Measurements from ENCODE around the gene PCDHAC1. TPM values are rescaled to one million over a fixed set of nuclear protein-coding genes. Genes with fewer than 3 reads are reported as not detected.
"Not testable (repeated sequence)": the region's sequence is repeated elsewhere in the genome, so short reads cannot be mapped to it uniquely, and the experiment has no call there.

The PCDHAC1 gene, protein sequence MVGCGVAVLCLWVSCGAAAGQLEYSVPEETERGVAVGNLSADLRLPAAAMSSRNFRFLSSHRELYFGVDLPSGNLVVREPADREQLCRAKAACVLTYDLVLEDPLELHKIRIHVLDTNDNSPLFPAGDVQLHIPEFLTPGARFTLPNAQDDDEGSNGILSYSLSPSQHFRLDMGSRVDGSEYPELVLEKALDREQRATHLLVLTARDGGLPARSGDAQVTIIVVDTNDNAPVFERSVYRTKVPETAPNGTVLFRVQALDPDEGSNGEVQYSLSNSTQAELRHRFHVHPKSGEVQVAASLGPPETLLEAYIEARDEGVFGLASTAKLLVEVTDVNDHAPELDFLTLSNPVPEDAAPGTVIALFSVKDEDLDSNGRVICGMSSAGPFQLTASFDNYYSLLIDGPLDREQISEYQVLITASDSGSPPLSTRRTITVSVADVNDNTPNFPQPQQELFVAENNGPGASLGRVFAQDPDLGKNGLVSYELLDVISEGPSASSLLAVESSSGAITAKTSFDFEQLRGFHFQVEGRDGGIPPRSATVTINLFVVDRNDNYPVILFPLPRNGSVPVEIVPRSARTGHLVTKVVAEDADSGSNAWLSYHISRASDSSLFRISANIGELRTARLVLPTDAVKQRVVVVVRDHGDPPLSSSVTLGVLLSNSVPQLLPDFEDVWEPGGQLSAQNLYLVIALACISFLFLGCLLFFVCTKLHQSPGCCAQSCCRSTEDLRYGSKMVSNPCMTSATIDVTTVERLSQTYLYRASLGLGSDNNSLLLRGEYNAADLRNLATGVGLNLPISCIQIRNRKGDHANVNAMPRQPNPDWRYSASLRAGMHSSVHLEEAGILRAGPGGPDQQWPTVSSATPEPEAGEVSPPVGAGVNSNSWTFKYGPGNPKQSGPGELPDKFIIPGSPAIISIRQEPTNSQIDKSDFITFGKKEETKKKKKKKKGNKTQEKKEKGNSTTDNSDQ
- 25.2 TPM for total RNA-seq (ENCODE audit: unreplicated experiment)
- long read RNA-seq, result 0 reads

DNA sequence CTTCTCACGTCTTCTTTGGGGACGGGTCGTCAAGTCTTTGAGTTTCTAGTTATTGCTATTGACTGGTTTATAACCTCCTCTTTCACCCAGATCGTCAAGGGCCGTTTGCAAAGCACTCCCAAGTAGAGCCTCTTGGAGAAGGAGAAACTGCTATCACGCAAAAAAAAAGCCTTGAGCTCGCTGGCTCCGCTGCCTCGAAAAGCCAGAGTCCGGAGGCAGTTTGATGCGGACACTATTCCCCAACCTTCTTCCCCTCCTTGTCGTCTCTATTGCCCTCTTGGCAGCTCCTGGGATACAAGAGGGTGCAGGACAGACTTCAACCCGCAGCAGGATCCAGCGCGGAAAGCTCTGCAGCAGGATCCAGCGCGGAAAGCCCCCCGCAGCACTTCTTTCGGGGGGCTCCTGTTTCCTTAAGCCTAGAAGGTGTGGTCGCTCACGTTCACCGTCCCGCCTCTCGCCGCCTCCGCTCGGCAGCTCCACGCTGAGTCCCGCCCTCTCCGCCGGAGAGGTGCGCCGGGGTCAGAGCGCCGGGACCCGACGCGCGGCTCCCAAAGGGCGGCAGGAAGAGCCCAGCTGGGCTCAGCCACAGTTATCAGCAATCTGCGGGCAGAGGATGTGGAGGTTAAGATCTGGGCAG is at the start of gene PCDHAC1:
PCDHAC1 (plus strand) TSS at position 494 of the 637 bp plus-strand sequence. CDS start 594 bp downstream, outside the sequence.
- Mint-ChIP-seq H3K36me3 (ENCODE audit: unreplicated experiment) (no peaks in the 10 kb centered on the region), H3K27ac (ENCODE audit: unreplicated experiment) (peak within 1 kb of the TSS; percentile 80), H3K27me3 (ENCODE audit: unreplicated experiment) (peaks cover 5% of the 10 kb centered on the region), H3K4me3 (ENCODE audit: unreplicated experiment) (peak within 1 kb of the TSS; percentile 88), H3K4me1 (ENCODE audit: low read depth, unreplicated experiment) (peaks cover 5% of the 10 kb centered on the region), H3K9me3 (ENCODE audit: unreplicated experiment) (peaks cover 9% of the 10 kb centered on the region)
- DNase-seq, result peak; percentile 74
- TF ChIP-seq, protein P1, sequence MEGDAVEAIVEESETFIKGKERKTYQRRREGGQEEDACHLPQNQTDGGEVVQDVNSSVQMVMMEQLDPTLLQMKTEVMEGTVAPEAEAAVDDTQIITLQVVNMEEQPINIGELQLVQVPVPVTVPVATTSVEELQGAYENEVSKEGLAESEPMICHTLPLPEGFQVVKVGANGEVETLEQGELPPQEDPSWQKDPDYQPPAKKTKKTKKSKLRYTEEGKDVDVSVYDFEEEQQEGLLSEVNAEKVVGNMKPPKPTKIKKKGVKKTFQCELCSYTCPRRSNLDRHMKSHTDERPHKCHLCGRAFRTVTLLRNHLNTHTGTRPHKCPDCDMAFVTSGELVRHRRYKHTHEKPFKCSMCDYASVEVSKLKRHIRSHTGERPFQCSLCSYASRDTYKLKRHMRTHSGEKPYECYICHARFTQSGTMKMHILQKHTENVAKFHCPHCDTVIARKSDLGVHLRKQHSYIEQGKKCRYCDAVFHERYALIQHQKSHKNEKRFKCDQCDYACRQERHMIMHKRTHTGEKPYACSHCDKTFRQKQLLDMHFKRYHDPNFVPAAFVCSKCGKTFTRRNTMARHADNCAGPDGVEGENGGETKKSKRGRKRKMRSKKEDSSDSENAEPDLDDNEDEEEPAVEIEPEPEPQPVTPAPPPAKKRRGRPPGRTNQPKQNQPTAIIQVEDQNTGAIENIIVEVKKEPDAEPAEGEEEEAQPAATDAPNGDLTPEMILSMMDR (IDR thresholded peaks at IDR 0.05; ENCODE audit: partially characterized antibody, unreplicated experiment), result no peak

DNA sequence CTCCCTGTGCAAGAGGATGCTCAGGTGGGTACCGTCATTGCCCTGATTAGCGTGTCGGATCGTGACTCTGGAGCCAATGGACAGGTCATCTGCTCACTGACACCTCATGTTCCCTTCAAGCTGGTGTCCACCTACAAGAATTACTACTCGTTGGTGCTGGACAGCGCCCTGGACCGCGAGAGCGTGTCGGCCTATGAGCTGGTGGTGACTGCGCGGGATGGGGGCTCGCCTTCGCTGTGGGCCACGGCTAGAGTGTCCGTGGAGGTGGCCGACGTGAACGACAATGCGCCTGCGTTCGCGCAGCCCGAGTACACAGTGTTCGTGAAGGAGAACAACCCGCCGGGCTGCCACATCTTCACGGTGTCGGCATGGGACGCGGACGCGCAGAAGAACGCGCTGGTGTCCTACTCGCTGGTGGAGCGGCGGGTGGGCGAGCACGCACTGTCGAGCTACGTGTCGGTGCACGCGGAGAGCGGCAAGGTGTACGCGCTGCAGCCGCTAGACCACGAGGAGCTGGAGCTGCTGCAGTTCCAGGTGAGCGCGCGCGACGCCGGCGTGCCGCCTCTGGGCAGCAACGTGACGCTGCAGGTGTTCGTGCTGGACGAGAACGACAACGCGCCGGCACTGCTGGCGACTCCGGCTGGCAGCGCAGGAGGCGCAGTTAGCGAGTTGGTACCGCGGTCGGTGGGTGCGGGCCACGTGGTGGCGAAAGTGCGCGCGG is 49.4 kb upstream of the PCDHAC1 start:
- not testable (repeated sequence) for DNase-seq; H3K4me1 Mint-ChIP-seq (ENCODE audit: low read depth, unreplicated experiment); H3K27ac Mint-ChIP-seq (ENCODE audit: unreplicated experiment); H3K27me3 Mint-ChIP-seq (ENCODE audit: unreplicated experiment); H3K9me3 Mint-ChIP-seq (ENCODE audit: unreplicated experiment)
- H3K4me3 Mint-ChIP-seq (ENCODE audit: unreplicated experiment), result peak overlapping the region; percentile 94
- peaks cover 27% of the 10 kb centered on the region for H3K36me3 Mint-ChIP-seq (ENCODE audit: unreplicated experiment)

DNA sequence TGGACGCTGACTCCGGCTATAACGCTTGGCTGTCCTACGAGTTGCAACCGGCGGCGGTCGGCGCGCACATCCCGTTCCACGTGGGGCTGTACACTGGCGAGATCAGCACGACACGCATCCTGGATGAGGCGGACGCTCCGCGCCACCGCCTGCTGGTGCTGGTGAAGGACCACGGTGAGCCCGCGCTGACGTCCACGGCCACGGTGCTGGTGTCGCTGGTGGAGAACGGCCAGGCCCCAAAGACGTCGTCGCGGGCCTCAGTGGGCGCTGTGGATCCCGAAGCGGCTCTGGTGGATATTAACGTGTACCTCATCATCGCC is 48.9 kb upstream of the PCDHAC1 start:
- no peak for DNase-seq
- Mint-ChIP-seq H3K27me3 (ENCODE audit: unreplicated experiment) (peaks cover 5% of the 10 kb centered on the region), H3K36me3 (ENCODE audit: unreplicated experiment) (peaks cover 27% of the 10 kb centered on the region), H3K4me3 (ENCODE audit: unreplicated experiment) (no peak overlapping the region), H3K4me1 (ENCODE audit: low read depth, unreplicated experiment) (peaks cover 3% of the 10 kb centered on the region), H3K9me3 (ENCODE audit: unreplicated experiment) (peaks cover 1% of the 10 kb centered on the region), H3K27ac (ENCODE audit: unreplicated experiment) (no peak overlapping the region)
- TF ChIP-seq, protein P1 (IDR thresholded peaks at IDR 0.05; ENCODE audit: partially characterized antibody, unreplicated experiment), result no peak

DNA sequence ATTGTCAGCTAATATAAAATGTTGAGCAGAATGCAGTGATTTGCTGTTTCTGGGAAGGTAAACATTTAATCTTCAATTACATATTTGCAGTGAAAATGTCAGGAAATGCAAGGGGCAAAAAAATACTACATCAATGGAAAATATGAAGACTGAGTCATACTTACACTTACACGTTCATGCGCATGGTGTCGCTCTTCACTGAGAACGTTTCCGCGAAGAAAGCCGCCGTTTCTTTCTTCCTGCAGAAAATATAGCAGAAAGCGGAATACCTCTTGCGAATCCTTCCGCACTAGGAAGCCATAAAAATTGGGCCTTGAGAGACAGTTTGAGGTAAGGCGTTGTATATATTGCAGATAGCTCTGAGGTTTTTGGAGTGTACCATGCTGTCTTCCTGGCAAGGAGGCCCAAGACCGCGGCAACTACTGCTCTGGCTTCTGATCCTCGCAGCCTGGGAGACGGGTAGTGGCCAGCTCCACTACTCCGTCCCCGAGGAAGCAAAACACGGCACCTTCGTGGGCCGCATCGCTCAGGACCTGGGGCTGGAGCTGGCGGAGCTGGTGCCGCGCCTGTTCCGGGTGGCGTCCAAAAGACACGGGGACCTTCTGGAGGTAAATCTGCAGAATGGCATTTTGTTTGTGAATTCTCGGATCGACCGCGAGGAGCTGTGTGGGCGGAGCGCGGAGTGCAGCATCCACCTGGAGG is 44.1 kb upstream of the PCDHAC1 start, which contains the start of gene PCDHA13:
PCDHA13 (plus strand) TSS at position 236 of the 702 bp plus-strand sequence; CDS start at position 381, 145 bp downstream.
- peak within 1 kb of the TSS; percentile 47 for H3K4me3 Mint-ChIP-seq (ENCODE audit: unreplicated experiment)

More for the DNA sequence above, 44.1 kb upstream of the PCDHAC1 start, which contains the start of gene PCDHA13:
- Mint-ChIP-seq H3K4me1 (ENCODE audit: low read depth, unreplicated experiment) (no peaks in the 10 kb centered on the region), H3K27ac (ENCODE audit: unreplicated experiment) (no peak within 1 kb of the TSS), H3K9me3 (ENCODE audit: unreplicated experiment) (peaks cover 4% of the 10 kb centered on the region), H3K36me3 (ENCODE audit: unreplicated experiment) (peaks cover 36% of the 10 kb centered on the region), H3K27me3 (ENCODE audit: unreplicated experiment) (no peaks in the 10 kb centered on the region)
- DNase-seq, result no peak
- TF ChIP-seq, protein P1 (IDR thresholded peaks at IDR 0.05; ENCODE audit: partially characterized antibody, unreplicated experiment), result no peak
